DOHH2 (cell line): ENCODE data around the gene THEMIS2.

Experiments
- H3F3A ChIP-seq: fragments of 200-600 bp; sonication (generic), shearing (Covaris generic); 2 replicates; pipeline ENCODE4 v1.6.0; 2016; ENCODE audit warnings: antibody characterized with exemption, mild to moderate bottlenecking; ENCODE audit not compliant: control insufficient read depth, insufficient read depth
- H3K27ac ChIP-seq: fragments of 200-600 bp; sonication (generic); 2 replicates; pipeline ENCODE4 v1.5.1; 2014; ENCODE audit warnings: low read depth, mild to moderate bottlenecking, low read length, moderate library complexity
- H3K27me3 ChIP-seq: fragments of 200-600 bp; sonication (generic); 2 replicates; pipeline ENCODE4 v1.6.1; 2014; ENCODE audit warnings: mild to moderate bottlenecking, low read length, mixed read lengths; ENCODE audit not compliant: control insufficient read depth
- H3K36me3 ChIP-seq: fragments of 200-600 bp; sonication (generic); 2 replicates; pipeline ENCODE4 v1.6.1; 2014; ENCODE audit warnings: mild to moderate bottlenecking, low read length, moderate library complexity, mixed read lengths; ENCODE audit not compliant: control insufficient read depth
- H3K4me1 ChIP-seq: fragments of 200-600 bp; sonication (generic); 2 replicates; pipeline ENCODE4 v1.6.1; 2014; ENCODE audit warnings: mild to moderate bottlenecking, low read length, mixed read lengths; ENCODE audit not compliant: control insufficient read depth
- H3K4me2 ChIP-seq: fragments of 200-600 bp; sonication (generic); 2 replicates; pipeline ENCODE4 v1.6.0; 2014; ENCODE audit warnings: mild to moderate bottlenecking, low read length, moderate library complexity
- H3K4me3 ChIP-seq: fragments of 200-600 bp; sonication (generic); 2 replicates; pipeline ENCODE4 v1.5.1; 2014; ENCODE audit warnings: mild to moderate bottlenecking, low read length, mixed read lengths
- H3K79me2 ChIP-seq: fragments of 200-600 bp; sonication (generic); 2 replicates; pipeline ENCODE4 v1.6.1; 2014; ENCODE audit warnings: mild to moderate bottlenecking, low read length, mixed read lengths; ENCODE audit not compliant: control insufficient read depth
- H3K9me2 ChIP-seq: fragments of 200-600 bp; sonication (generic); replicated peaks from 2 replicates; pipeline ENCODE4 v1.6.1; 2014; ENCODE audit warnings: mild to moderate bottlenecking, low read length, mixed read lengths; ENCODE audit not compliant: control insufficient read depth
- H3K9me3 ChIP-seq: fragments of 200-600 bp; sonication (generic); 2 replicates; pipeline ENCODE4 v1.6.1; 2014; ENCODE audit warnings: antibody characterized with exemption, low read length, mixed read lengths; ENCODE audit not compliant: control insufficient read depth, insufficient read depth
- H4K20me1 ChIP-seq: fragments of 200-600 bp; sonication (generic); 2 replicates; pipeline ENCODE4 v1.6.0; 2014; ENCODE audit warnings: low read depth, mild to moderate bottlenecking, antibody characterized with exemption, low read length, moderate library complexity; ENCODE audit not compliant: control insufficient read depth, insufficient read depth
- CTCF ChIP-seq: fragments of 200-600 bp; sonication (generic); IDR thresholded peaks from one replicate; pipeline ENCODE4 v1.5.1; 2014; ENCODE audit warnings: antibody characterized with exemption, mild to moderate bottlenecking, low read depth, low read length; ENCODE audit not compliant: poor library complexity, severe bottlenecking
- EZH2phosphoT487 ChIP-seq: fragments of 200-600 bp; sonication (generic); IDR thresholded peaks from 2 replicates; pipeline ENCODE4 v1.6.1; 2017; ENCODE audit warnings: borderline replicate concordance, mild to moderate bottlenecking, antibody characterized with exemption, low read length, moderate library complexity, mixed read lengths

The THEMIS2 gene

GRCh38 chr1:27935721-27936120 lies 63.4 kb downstream of the THEMIS2 start:
- H3K4me3 ChIP-seq, result no peak overlapping the region
- H3K27ac ChIP-seq, result no peak overlapping the region
- H3K4me2 ChIP-seq, result no peak overlapping the region
- no peaks in the 10 kb centered on the region for H3K36me3 ChIP-seq
- H3K9me2 ChIP-seq, result no peaks in the 10 kb centered on the region
- H3K4me1 ChIP-seq, result peaks cover 22% of the 10 kb centered on the region
- H3K27me3 ChIP-seq, result peaks cover 16% of the 10 kb centered on the region
- H3K9me3 ChIP-seq, result no peaks in the 10 kb centered on the region
- no peaks in the 10 kb centered on the region for H3F3A ChIP-seq
- H3K79me2 ChIP-seq, result no peaks in the 10 kb centered on the region
- no peaks in the 10 kb centered on the region for H4K20me1 ChIP-seq
- no peak for TF ChIP-seq EZH2phosphoT487
- TF ChIP-seq CTCF, result no peak
